Fibroblast of lung (primary cell): ENCODE measurements around the gene SLC15A2. TPM values are rescaled to one million over a fixed set of nuclear protein-coding genes. Genes with fewer than 3 reads are reported as not detected.

Source experiments
- DNase-seq, 2 donors: peaks; one replicate each; pipeline versions ENCODE4 v3.0.0 to v3.0.0-alpha.2; 2010; ENCODE audit warnings: low read depth in 2 of 2
- H2AFZ ChIP-seq: 2 replicates; pipeline ENCODE4 v1.5.1; 2012; ENCODE audit warnings: low read length, control low read depth, inconsistent platforms
- H3K27ac ChIP-seq: 2 replicates; pipeline ENCODE4 v1.5.1; 2011; ENCODE audit warnings: low read length, control low read depth; ENCODE audit not compliant: insufficient read depth
- H3K27me3 ChIP-seq: 2 replicates; pipeline ENCODE4 v1.5.1; 2011; ENCODE audit warnings: mild to moderate bottlenecking, low read length; ENCODE audit not compliant: control insufficient read depth, insufficient read depth
- H3K36me3 ChIP-seq: 2 replicates; pipeline ENCODE4 v1.5.1; 2011; ENCODE audit warnings: low read length; ENCODE audit not compliant: control insufficient read depth, insufficient read depth
- H3K4me1 ChIP-seq: 2 replicates; pipeline ENCODE4 v1.5.1; 2011; ENCODE audit warnings: low read length; ENCODE audit not compliant: control insufficient read depth, insufficient read depth; ENCODE audit errors: extremely low read depth
- H3K4me2 ChIP-seq: 2 replicates; pipeline ENCODE4 v1.5.1; 2011; ENCODE audit warnings: low read length, control low read depth; ENCODE audit not compliant: insufficient read depth; ENCODE audit errors: extremely low read depth
- H3K4me3 ChIP-seq, 4 experiments: fragments of 200-600 bp in 1 of 4; sonication (generic) in 1 of 4; replicated peaks in 1 of 4; 2 replicates each; pipeline ENCODE4 v1.5.1; 2011 to 2016; ENCODE audit warnings: low read length in 4 of 4, low read depth in 3 of 4, mild to moderate bottlenecking in 3 of 4, control low read depth in 2 of 4, inconsistent platforms in 1 of 4, mixed read lengths in 1 of 4; ENCODE audit not compliant: insufficient read depth in 1 of 4; ENCODE audit errors: control extremely low read depth in 1 of 4
- H3K79me2 ChIP-seq: 2 replicates; pipeline ENCODE4 v1.5.1; 2012; ENCODE audit warnings: mild to moderate bottlenecking, low read length, inconsistent platforms; ENCODE audit not compliant: control insufficient read depth, insufficient read depth
- H3K9ac ChIP-seq: 2 replicates; pipeline ENCODE4 v1.5.1; 2011; ENCODE audit warnings: mild to moderate bottlenecking, low read length, control low read depth; ENCODE audit not compliant: insufficient read depth
- H3K9me3 ChIP-seq: 2 replicates; pipeline ENCODE4 v1.5.1; 2012; ENCODE audit warnings: low read depth, low read length; ENCODE audit not compliant: control insufficient read depth, insufficient read depth
- H4K20me1 ChIP-seq: 2 replicates; pipeline ENCODE4 v1.5.1; 2011; ENCODE audit warnings: low read length; ENCODE audit not compliant: control insufficient read depth, insufficient read depth; ENCODE audit errors: extremely low read depth
- CTCF ChIP-seq, 2 donors: IDR thresholded peaks in 1 of 2; conservative IDR thresholded peaks in 1 of 2; 1 replicate in 1 of 2; 2 replicates in 1 of 2; pipeline ENCODE4 v1.5.1; 2011 to 2012; ENCODE audit warnings: low read length in 2 of 2, control low read depth in 1 of 2, inconsistent platforms in 1 of 2, low read depth in 1 of 2, mild to moderate bottlenecking in 1 of 2
- EZH2 ChIP-seq: IDR thresholded peaks from 2 replicates; pipeline ENCODE4 v1.5.1; 2012; ENCODE audit warnings: low read length, control low read depth, mild to moderate bottlenecking; ENCODE audit errors: missing control alignments
- polyA plus RNA-seq, 2 donors: library from polyadenylated mRNA; depleted of rRNA in 1 of 2; stranded (reverse) in 1 of 2; unstranded in 1 of 2; fragments of >200 nt; gene quantifications; 2 replicates each; pipeline ENCODE4 v1.2.1, GENCODE V29; 2011 to 2012; ENCODE audit warnings: missing spikeins in 1 of 2
- total RNA-seq: library from RNA; depleted of rRNA; stranded (reverse); fragments of >200 nt; gene quantifications from 2 replicates; pipeline ENCODE4 v1.2.1, GENCODE V29; 2014

SLC15A2 gene
- total and polyA plus RNA-seq, 2 donors (not counting 1 experiment from before 2014, with no cell fraction given) = 0.31 to 0.33 TPM

GRCh38 chr3:121878411-121878810, 15.8 kb upstream of the SLC15A2 start:
- Histone ChIP-seq H4K20me1 (no peaks in the 10 kb centered on the region), H3K9ac (no peak overlapping the region), H3K27me3 (no peaks in the 10 kb centered on the region), H3K27ac (no peak overlapping the region), H3K4me1 (no peaks in the 10 kb centered on the region), H3K79me2 (no peaks in the 10 kb centered on the region), H3K4me2 (no peak overlapping the region), H3K9me3 (no peaks in the 10 kb centered on the region), H2AFZ (no peak overlapping the region), H3K36me3 (no peaks in the 10 kb centered on the region), H3K4me3 (no peak overlapping the region)
- no peak for TF ChIP-seq EZH2
- TF ChIP-seq CTCF (conservative IDR thresholded peaks at IDR 0.05 in 1 of 2, IDR thresholded peaks at IDR 0.05 in 1 of 2; ENCODE audit: low read depth in 1 of 2, low read length in 2 of 2) = no peak
- DNase-seq = no peak

GRCh38 chr3:121883507-121883906, 10.7 kb upstream of the SLC15A2 start:
- peak; percentile 18 to 27 for DNase-seq
- Histone ChIP-seq H3K9ac (no peak overlapping the region), H3K27ac (no peak overlapping the region)

GRCh38 chr3:121885386-121885785, 8.8 kb upstream of the SLC15A2 start:
- H2AFZ ChIP-seq = no peak overlapping the region
- peak in 1 of 2 donors; percentile 64 for DNase-seq
- H3K9ac ChIP-seq = no peak overlapping the region
- H3K9me3 ChIP-seq = no peaks in the 10 kb centered on the region
- no peaks in the 10 kb centered on the region for H3K27me3 ChIP-seq
- H3K79me2 ChIP-seq = no peaks in the 10 kb centered on the region
- no peak overlapping the region for H3K4me2 ChIP-seq
- no peaks in the 10 kb centered on the region for H4K20me1 ChIP-seq
- TF ChIP-seq EZH2 = no peak
- TF ChIP-seq CTCF (conservative IDR thresholded peaks at IDR 0.05 in 1 of 2, IDR thresholded peaks at IDR 0.05 in 1 of 2; ENCODE audit: low read depth in 1 of 2, low read length in 2 of 2) = no peak
- H3K4me3 ChIP-seq = no peak overlapping the region
- no peak overlapping the region for H3K27ac ChIP-seq
- no peaks in the 10 kb centered on the region for H3K4me1 ChIP-seq
- H3K36me3 ChIP-seq = no peaks in the 10 kb centered on the region

More at GRCh38 chr3:121883507-121883906, 10.7 kb upstream of the SLC15A2 start:
- Histone ChIP-seq H3K4me2 (no peak overlapping the region), H4K20me1 (no peaks in the 10 kb centered on the region), H3K27me3 (no peaks in the 10 kb centered on the region), H3K9me3 (no peaks in the 10 kb centered on the region), H2AFZ (no peak overlapping the region), H3K79me2 (no peaks in the 10 kb centered on the region), H3K36me3 (no peaks in the 10 kb centered on the region), H3K4me3 (no peak overlapping the region), H3K4me1 (no peaks in the 10 kb centered on the region)
- TF ChIP-seq CTCF (conservative IDR thresholded peaks at IDR 0.05 in 1 of 2, IDR thresholded peaks at IDR 0.05 in 1 of 2; ENCODE audit: low read depth in 1 of 2, low read length in 2 of 2) = peak; percentile 29 to 46
- TF ChIP-seq EZH2 = no peak
